T-helper 2 cell treated with Interferon-gamma antibody and Interleukin-4, amounts not matched to agents 5 μg/mL and 100 μg/mL, for 36 hours (primary cell): ENCODE measurements around the gene SPG7.

ENCODE experiments used
- DNase-seq: peaks from one replicate; pipeline ENCODE4 v3.0.0; 2021; ENCODE audit warnings: low spot score
- H3K27ac Mint-ChIP-seq: one replicate; pipeline ENCODE4 v1.8.0; 2021; ENCODE audit warnings: mild to moderate bottlenecking, mixed read lengths
- H3K27me3 Mint-ChIP-seq: one replicate; pipeline ENCODE4 v1.8.0; 2021; ENCODE audit warnings: low read depth, mixed read lengths
- H3K36me3 Mint-ChIP-seq: one replicate; pipeline ENCODE4 v1.8.0; 2021; ENCODE audit warnings: low read depth, mixed read lengths
- H3K4me1 Mint-ChIP-seq: one replicate; pipeline ENCODE4 v1.8.0; 2021; ENCODE audit warnings: low read depth, mixed read lengths
- H3K4me3 Mint-ChIP-seq: one replicate; pipeline ENCODE4 v1.8.0; 2022; ENCODE audit warnings: mild to moderate bottlenecking, moderate library complexity, mixed read lengths
- H3K9me3 Mint-ChIP-seq: one replicate; pipeline ENCODE4 v1.8.0; 2021; ENCODE audit warnings: mixed read lengths

Gene SPG7

DNA sequence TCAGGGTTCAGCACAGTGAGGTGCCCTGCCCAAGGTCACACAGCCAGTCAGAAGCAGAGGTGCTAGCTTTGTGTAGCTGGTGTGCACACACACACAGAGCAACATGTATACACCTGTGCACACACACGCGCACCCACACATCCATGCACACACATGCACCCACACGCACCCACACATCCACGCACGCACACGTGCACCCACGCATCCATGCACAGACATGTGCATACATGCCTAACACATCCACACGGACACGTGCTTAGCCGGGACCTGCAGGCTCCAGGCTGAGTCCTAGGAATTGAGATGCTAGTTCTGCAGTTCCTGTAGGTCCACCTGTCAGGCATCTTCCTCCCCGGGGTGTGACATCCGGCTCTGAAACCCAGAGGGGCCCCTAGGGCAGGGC, 92.2 kb downstream of the SPG7 start:
- Mint-ChIP-seq H3K4me3 (no peak overlapping the region), H3K4me1 (peaks cover 8% of the 10 kb centered on the region), H3K27me3 (no peaks in the 10 kb centered on the region), H3K36me3 (no peaks in the 10 kb centered on the region), H3K27ac (no peak overlapping the region), H3K9me3 (no peaks in the 10 kb centered on the region)
- no peak for DNase-seq

DNA sequence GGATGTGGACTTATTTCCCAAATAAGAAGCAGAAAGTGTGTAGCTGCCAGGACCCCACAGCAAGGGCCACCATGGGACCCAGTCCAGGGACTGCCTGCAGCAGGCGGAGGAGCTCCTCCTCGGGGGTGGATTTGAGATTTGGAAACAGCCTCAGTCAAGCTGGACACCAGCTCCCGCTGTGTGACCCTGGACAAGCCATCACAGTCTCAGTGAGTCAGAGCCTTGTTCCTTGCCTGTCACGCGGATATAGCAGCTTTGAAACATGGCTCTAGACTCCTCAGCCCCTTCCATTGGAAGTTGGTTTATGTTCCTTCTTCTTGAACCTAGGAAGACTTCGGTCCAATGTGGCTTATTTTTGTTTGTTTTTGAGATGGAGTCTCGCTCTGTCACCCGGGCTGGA, 92.8 kb downstream of the SPG7 start:
- Mint-ChIP-seq H3K9me3 (no peaks in the 10 kb centered on the region), H3K4me1 (peaks cover 8% of the 10 kb centered on the region), H3K4me3 (no peak overlapping the region), H3K36me3 (no peaks in the 10 kb centered on the region), H3K27me3 (no peaks in the 10 kb centered on the region), H3K27ac (no peak overlapping the region)
- DNase-seq, result no peak

DNA sequence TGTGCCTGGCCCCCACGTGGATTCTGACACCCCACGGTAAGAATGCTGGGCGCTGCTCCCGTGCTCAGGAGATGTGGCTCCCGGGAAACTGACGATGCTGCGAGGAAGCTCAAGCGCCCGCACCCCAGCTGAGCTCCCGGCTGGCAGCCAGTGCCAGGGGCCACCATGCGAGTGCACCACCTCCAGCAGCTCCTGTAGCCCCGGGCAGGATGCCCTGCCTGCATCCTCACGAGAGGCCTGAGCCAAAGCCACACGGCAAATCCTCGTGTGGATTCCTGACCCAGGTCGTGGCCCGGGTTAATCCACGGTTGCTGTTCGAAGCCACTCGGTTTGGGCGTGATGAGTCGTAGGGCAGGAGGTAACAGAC, 93.7 kb downstream of the SPG7 start:
- Mint-ChIP-seq H3K4me3 (no peak overlapping the region), H3K27ac (no peak overlapping the region), H3K36me3 (no peaks in the 10 kb centered on the region), H3K9me3 (no peaks in the 10 kb centered on the region), H3K27me3 (no peaks in the 10 kb centered on the region), H3K4me1 (peaks cover 8% of the 10 kb centered on the region)
- DNase-seq, result no peak

DNA sequence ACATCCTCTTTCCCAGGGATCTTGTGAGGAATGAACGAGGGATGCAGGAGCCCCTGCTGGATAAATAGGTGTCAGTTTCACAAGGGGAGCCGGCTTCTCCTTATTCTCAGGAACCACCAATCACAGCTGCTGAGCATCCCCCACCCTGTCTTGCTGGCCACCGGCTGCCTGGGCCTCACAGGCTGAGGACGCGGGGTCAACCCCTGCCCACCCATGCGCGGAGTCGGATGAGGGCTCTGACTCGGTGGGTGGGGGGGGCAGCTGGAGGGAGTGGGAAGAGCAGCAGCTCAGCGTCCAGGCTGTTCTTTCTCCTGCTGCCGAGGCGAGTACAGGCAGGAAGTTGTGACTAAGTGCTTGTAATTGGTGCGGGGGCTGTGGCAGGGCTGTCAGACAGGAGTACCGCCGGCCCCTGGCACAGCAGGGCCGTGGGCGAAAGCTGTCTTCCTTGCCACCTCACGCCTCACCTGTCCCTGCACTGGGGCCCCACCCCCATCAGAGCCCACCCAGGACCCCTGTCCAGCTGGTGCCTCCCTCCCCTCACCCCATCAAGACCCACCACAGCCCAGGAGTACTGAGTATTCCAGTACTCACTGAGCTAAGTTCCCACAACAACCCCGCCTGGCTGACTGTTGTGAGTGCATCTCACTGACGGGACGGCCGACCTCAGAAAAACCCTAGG, 94.2 kb downstream of the SPG7 start:
- Mint-ChIP-seq H3K4me1 (peaks cover 8% of the 10 kb centered on the region), H3K4me3 (peak overlapping the region; percentile 48), H3K27me3 (no peaks in the 10 kb centered on the region), H3K9me3 (no peaks in the 10 kb centered on the region), H3K27ac (peak overlapping the region; percentile 62), H3K36me3 (no peaks in the 10 kb centered on the region)
- DNase-seq, result peak; percentile 75

DNA sequence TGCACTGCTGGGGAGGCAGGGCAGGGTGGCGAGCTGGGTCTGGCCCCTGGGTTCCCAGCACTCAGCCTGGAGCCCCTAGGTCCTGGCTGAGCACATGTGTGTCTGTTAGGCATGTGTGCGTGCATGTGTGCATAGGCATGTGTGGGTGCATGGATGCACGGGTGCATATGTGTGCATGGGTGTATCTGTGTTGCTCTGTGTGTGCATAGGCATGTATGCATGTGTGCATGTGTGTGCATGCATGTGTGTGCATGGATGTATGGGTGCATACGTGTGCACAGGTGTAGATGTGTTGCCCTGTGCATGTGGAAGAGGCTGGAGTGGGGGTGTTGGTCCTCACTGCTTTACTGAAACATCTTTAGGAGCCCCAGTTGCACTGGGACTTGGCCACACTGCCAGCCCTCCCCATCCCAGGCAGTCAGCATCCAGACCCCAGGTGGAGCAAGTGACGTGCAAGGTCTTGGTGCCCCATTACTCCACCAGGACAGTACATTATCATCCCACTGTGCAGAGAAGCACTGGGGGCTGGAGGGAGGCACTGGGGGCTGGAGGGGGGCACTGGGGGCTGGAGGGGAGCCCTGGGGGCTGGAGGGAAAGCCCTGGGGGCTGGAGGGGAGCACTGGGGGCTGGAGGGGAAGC, 94.9 kb downstream of the SPG7 start:
- Mint-ChIP-seq H3K36me3 (no peaks in the 10 kb centered on the region), H3K4me1 (peaks cover 8% of the 10 kb centered on the region), H3K4me3 (peak overlapping the region; percentile 18), H3K9me3 (no peaks in the 10 kb centered on the region), H3K27ac (peak overlapping the region; percentile 62), H3K27me3 (no peaks in the 10 kb centered on the region)
- no peak for DNase-seq

DNA sequence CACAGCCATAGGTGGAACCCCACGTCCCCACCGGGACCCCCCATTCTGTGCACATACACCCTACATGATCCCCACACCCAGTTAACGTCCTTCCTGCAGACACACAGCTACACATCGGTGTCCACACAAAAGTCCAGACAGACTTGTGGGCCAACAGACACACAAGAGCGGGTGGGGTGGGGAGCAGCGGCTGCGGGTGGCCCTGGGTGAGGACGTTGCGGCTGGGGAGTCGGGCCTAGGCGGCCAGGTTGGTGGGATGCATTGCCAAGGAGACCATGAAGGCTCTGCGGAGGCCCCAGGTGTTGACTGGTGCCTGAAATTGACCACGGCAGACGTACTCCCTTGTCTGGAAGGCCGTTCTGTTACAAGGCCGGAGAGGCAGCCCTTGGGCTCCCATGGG, 96.6 kb downstream of the SPG7 start:
- H3K9me3 Mint-ChIP-seq, result no peaks in the 10 kb centered on the region
- H3K36me3 Mint-ChIP-seq, result no peaks in the 10 kb centered on the region
- H3K4me3 Mint-ChIP-seq, result no peak overlapping the region
- H3K27me3 Mint-ChIP-seq, result no peaks in the 10 kb centered on the region
- no peak for DNase-seq
- no peak overlapping the region for H3K27ac Mint-ChIP-seq
- peaks cover 8% of the 10 kb centered on the region for H3K4me1 Mint-ChIP-seq

DNA sequence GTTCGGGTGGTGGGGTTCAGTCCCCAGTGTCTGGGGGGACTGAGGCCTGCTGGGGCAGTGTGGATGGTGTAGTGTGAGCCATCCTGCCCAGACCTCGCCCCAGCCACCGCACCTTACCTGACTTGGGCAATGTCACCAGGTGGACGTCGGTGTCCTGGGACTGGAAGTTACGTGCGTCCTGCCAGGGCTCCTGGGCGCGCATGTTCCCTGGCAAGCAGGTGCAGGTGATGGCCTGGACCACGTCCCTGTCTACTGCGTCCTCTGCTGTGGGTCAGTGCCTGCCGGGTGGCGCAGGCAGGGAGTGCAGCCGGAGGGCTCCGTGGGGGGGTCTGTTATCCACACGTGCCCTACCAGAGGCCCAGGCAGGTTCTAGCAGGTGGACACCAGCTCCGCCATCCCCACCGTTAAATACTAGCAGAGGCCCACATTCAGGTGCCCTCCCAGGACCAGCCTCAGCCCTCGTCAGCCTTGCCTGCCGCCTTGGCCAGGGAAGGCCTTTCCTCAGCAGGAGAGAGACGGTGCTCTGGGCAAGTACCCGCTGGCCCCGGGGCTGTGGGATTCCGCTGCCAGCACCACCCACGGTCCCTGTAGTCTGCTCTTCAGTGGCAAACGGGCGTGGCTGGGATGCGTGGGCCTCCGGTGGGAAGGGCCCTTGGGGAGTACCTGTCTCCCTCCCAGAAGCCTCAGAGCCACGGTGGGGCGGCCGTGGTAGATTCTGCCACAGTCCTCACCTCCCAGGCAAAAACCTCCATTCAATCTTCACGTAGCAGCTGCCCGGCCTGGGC, 97.2 kb downstream of the SPG7 start:
- Mint-ChIP-seq H3K27ac (no peak overlapping the region), H3K9me3 (no peaks in the 10 kb centered on the region), H3K27me3 (no peaks in the 10 kb centered on the region), H3K36me3 (no peaks in the 10 kb centered on the region), H3K4me1 (peaks cover 8% of the 10 kb centered on the region), H3K4me3 (no peak overlapping the region)
- DNase-seq, result no peak

DNA sequence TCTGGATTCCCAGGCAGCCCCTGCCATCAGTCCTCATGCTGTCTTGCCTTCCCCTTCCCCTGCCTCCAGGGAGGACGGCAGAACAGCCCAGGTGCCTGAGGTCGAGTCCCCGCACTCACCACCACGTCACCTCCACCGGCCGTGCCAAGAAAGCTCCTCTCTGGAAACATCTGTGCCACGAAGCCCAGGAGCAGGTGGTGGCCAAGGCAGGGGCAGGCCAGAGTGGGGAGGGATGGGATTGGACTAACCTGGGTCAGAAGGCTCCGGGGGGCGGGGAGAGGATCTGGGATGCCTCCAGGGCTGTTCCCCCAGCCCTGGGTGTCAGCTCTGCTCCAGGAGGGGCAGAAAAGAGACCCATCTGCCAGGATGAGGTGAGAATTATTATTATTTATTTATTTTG, 97.8 kb downstream of the SPG7 start:
- H3K4me3 Mint-ChIP-seq, result no peak overlapping the region

More for the DNA sequence above, 97.8 kb downstream of the SPG7 start:
- Mint-ChIP-seq H3K27me3 (no peaks in the 10 kb centered on the region), H3K27ac (no peak overlapping the region), H3K9me3 (no peaks in the 10 kb centered on the region), H3K36me3 (no peaks in the 10 kb centered on the region), H3K4me1 (peaks cover 8% of the 10 kb centered on the region)
- no peak for DNase-seq
